ENCODE data around the gene ZNF775. TPM values are rescaled to one million over a fixed set of nuclear protein-coding genes. Genes with fewer than 3 reads are reported as not detected.

ZNF775 gene
- total and polyA plus RNA-seq, 2 of the 13 experiments (the other 11 are each of a cell fraction or from before 2014, with no cell fraction given): 3.1 to 3.2 TPM

- TF ChIP-seq ATF4 (CRISPR knock-in tag; IDR thresholded peaks at IDR 0.05) (peak in 1 of 2 experiments; percentile 34; a peak in 1 of 4 replicates), ZMYM2 (CRISPR knock-in tag; IDR thresholded peaks at IDR 0.05) (no peak), NFAT5 (CRISPR knock-in tag; IDR thresholded peaks at IDR 0.05) (no peak), CEBPG (CRISPR knock-in tag; IDR thresholded peaks at IDR 0.05) (peak; percentile 83), STAT5B (CRISPR knock-in tag; IDR thresholded peaks at IDR 0.05) (0 out of 2 replicates have a peak, but pooled peaks have one; percentile 22), ZNF577 (CRISPR knock-in tag; IDR thresholded peaks at IDR 0.05; ENCODE audit: borderline replicate concordance, low read depth) (no peak), HDAC1 (CRISPR knock-in tag; IDR thresholded peaks at IDR 0.05) (peak; percentile 88), CERS6 (CRISPR knock-in tag; IDR thresholded peaks at IDR 0.05) (no peak), SUZ12 (IDR thresholded peaks at IDR 0.05; ENCODE audit: low read depth, low read length) (no peak)
- TF ChIP-seq, protein P1, sequence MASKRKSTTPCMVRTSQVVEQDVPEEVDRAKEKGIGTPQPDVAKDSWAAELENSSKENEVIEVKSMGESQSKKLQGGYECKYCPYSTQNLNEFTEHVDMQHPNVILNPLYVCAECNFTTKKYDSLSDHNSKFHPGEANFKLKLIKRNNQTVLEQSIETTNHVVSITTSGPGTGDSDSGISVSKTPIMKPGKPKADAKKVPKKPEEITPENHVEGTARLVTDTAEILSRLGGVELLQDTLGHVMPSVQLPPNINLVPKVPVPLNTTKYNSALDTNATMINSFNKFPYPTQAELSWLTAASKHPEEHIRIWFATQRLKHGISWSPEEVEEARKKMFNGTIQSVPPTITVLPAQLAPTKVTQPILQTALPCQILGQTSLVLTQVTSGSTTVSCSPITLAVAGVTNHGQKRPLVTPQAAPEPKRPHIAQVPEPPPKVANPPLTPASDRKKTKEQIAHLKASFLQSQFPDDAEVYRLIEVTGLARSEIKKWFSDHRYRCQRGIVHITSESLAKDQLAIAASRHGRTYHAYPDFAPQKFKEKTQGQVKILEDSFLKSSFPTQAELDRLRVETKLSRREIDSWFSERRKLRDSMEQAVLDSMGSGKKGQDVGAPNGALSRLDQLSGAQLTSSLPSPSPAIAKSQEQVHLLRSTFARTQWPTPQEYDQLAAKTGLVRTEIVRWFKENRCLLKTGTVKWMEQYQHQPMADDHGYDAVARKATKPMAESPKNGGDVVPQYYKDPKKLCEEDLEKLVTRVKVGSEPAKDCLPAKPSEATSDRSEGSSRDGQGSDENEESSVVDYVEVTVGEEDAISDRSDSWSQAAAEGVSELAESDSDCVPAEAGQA (IDR thresholded peaks at IDR 0.05; ENCODE audit: low read depth): no peak
- TF ChIP-seq, protein P1 (CRISPR knock-in tag; IDR thresholded peaks at IDR 0.05; ENCODE audit: borderline replicate concordance): no peak
- TF ChIP-seq, protein P2, sequence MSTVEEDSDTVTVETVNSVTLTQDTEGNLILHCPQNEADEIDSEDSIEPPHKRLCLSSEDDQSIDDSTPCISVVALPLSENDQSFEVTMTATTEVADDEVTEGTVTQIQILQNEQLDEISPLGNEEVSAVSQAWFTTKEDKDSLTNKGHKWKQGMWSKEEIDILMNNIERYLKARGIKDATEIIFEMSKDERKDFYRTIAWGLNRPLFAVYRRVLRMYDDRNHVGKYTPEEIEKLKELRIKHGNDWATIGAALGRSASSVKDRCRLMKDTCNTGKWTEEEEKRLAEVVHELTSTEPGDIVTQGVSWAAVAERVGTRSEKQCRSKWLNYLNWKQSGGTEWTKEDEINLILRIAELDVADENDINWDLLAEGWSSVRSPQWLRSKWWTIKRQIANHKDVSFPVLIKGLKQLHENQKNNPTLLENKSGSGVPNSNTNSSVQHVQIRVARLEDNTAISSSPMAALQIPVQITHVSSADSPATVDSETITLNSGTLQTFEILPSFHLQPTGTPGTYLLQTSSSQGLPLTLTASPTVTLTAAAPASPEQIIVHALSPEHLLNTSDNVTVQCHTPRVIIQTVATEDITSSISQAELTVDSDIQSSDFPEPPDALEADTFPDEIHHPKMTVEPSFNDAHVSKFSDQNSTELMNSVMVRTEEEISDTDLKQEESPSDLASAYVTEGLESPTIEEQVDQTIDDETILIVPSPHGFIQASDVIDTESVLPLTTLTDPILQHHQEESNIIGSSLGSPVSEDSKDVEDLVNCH (CRISPR knock-in tag; IDR thresholded peaks at IDR 0.05): no peak
These were observed 36.3 kb downstream of the ZNF775 start (continued) for GRCh38 chr7:150415161-150416153.
